Measurements from ENCODE around the gene SLX4. TPM values are rescaled to one million over a fixed set of nuclear protein-coding genes. Genes with fewer than 3 reads are reported as not detected.

The SLX4 gene
- total RNA-seq = 2.3 and 2.5 TPM in 2 replicates

GRCh38 chr16:3611146-3611975, at the start of gene SLX4:
TSS of gene SLX4 (minus strand) at chr16:3611606. CDS start at chr16:3608964, 2,642 bp downstream.

GRCh38 chr16:3654249-3654991, 43.0 kb upstream of the SLX4 start, which contains the start of gene DNASE1:
TSS of gene DNASE1 (plus strand) at chr16:3654691. CDS start at chr16:3655374, 683 bp downstream.

DNA sequence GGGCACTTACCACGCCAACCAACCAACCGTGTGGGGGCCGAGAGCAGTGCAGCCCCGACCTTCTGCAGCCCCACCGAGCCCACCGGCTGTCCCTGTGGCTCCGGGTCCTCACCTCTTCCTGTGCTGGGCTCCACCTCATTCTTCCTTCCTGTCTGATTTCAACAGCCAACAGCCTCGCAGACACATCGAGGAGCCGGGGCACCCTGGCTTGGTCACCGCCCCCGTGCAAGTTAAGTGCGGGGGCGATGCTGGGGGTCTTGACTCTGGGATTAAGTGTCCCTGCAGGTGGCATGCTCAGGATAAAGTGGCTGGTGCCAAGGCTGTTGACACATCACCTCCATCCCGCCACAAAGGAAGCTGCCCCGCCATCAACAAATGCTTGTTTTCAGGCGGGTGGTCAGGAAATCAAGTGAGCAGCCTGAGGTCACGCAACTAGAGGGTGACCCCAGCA, 34.1 kb downstream of the SLX4 start, which contains the start of gene NLRC3:
NLRC3 (minus strand) TSS at position 102 of the 451 bp plus-strand sequence. CDS start 12,367 bp downstream, outside the sequence.

Other genes starting within 250 kb of the SLX4 start
- gene ZSCAN32, start 210.6 kb downstream of the SLX4 start, total RNA-seq = 8.3 and 10.0 TPM in 2 replicates
- 4.9 and 5.8 TPM in 2 replicates for gene ZNF174, start 210.4 kb downstream of the SLX4 start, total RNA-seq
- 2.0 and 2.5 TPM in 2 replicates for gene ZNF597, start 168.1 kb downstream of the SLX4 start, total RNA-seq
- 9.2 and 13.6 TPM in 2 replicates for gene NAA60, start 167.9 kb downstream of the SLX4 start, total RNA-seq
- not detected in 2 replicates for gene C16orf90, start 116.1 kb downstream of the SLX4 start, total RNA-seq
- gene CLUAP1, start 110.6 kb downstream of the SLX4 start, total RNA-seq = 16.7 and 21.9 TPM in 2 replicates
- 0.66 and 1.9 TPM in 2 replicates for gene NLRC3, start 34.2 kb downstream of the SLX4 start, total RNA-seq
- gene DNASE1, start 43.1 kb upstream of the SLX4 start, total RNA-seq = 9.0 and 15.2 TPM in 2 replicates
- 83.7 and 91.6 TPM in 2 replicates for gene TRAP1, start 105.9 kb upstream of the SLX4 start, total RNA-seq

Data from endothelial cell of coronary artery (primary cell).